HCT116 (cell line): ENCODE measurements around the gene HSD3B7. TPM values are rescaled to one million over a fixed set of nuclear protein-coding genes. Genes with fewer than 3 reads are reported as not detected.

Experiments
- ATAC-seq: fragments of 200-7000 bp; cut with Tn5 transposase; 2 replicates; pipeline ENCODE4 v1.9.1; 2020; ENCODE audit warnings: mild to moderate bottlenecking, moderate library complexity
- BruUV-seq: library from RNA; stranded (reverse); fragments of 400-500 nt; replicated peaks from 2 replicates; lab custom pipeline; 2021; lab: Mats Ljungman, UMichigan
- CTCF ChIA-PET: fragments of 300-600 bp; sonication (Branson Sonifier 250); formaldehyde crosslinking; loops from one replicate; lab custom pipeline; 2021; ENCODE audit warnings: antibody characterized with exemption; lab: Charles Lee
- POLR2A ChIA-PET: fragments of 300-600, 350-600 bp; sonication (Branson Sonifier 250); formaldehyde crosslinking; loops from one replicate; lab custom pipeline; 2021; ENCODE audit warnings: antibody characterized with exemption; lab: Charles Lee
- RAD21 ChIA-PET, 2 experiments: fragments of 300-600 bp; sonication (Branson Sonifier 250); formaldehyde crosslinking; loops; one replicate each; lab custom pipeline; 2023; ENCODE audit warnings: low total read pairs in 2 of 2; ENCODE audit not compliant: uncharacterized antibody in 2 of 2, unreplicated experiment in 2 of 2, low non-redundant PET in 1 of 2; lab: Charles Lee
- DNase-seq: peaks from one replicate; pipeline ENCODE4 v3.0.0-alpha.2; 2010; ENCODE audit warnings: low read depth, low spot score
- H2AFZ ChIP-seq: fragments of 200-600 bp; shearing (Covaris generic), sonication (generic); 2 replicates; pipeline ENCODE4 v1.6.1; 2017; ENCODE audit warnings: low read depth, mixed run types, mixed read lengths, antibody characterized with exemption, low read length; ENCODE audit not compliant: poor library complexity, severe bottlenecking
- H3K27ac ChIP-seq: 2 replicates; pipeline ENCODE4 v1.5.1; 2012; ENCODE audit warnings: low read depth, low read length
- H3K27me3 ChIP-seq: fragments of 200-600 bp; sonication (generic); 2 replicates; pipeline ENCODE4 v1.6.1; 2016; ENCODE audit warnings: mixed run types, low read length, mixed read lengths; ENCODE audit not compliant: insufficient read depth
- H3K36me3 ChIP-seq, 2 experiments: fragments of 200-500 bp in 1 of 2; fragments of 200-600 bp in 1 of 2; sonication (Bioruptor generic) in 1 of 2; sonication (generic) in 1 of 2; 2 replicates each; pipeline versions ENCODE4 v1.5.1 to v1.6.1; 2014 to 2016; ENCODE audit warnings: low read length in 2 of 2, inconsistent platforms in 1 of 2, mixed read lengths in 1 of 2, mixed run types in 1 of 2; ENCODE audit not compliant: insufficient read depth in 2 of 2, control insufficient read depth in 1 of 2
- H3K4me1 ChIP-seq, 2 experiments: fragments of 200-600 bp in 1 of 2; sonication (generic) in 1 of 2; 2 replicates each; pipeline versions ENCODE4 v1.5.1 to v1.6.1; 2012 to 2017; ENCODE audit warnings: low read length in 2 of 2, inconsistent platforms in 1 of 2, mild to moderate bottlenecking in 1 of 2, mixed read lengths in 1 of 2, mixed run types in 1 of 2, moderate library complexity in 1 of 2; ENCODE audit not compliant: insufficient read depth in 2 of 2, control insufficient read depth in 1 of 2
- H3K4me2 ChIP-seq: fragments of 200-600 bp; sonication (generic); 2 replicates; pipeline ENCODE4 v1.6.1; 2017; ENCODE audit warnings: mixed run types, low read length, mixed read lengths
- H3K4me3 ChIP-seq, 2 experiments: fragments of 200-600 bp in 1 of 2; sonication (generic) in 1 of 2; replicated peaks in 1 of 2; 2 replicates each; pipeline ENCODE4 v1.5.1; 2011 to 2016; ENCODE audit warnings: low read length in 2 of 2, control low read depth in 1 of 2, low read depth in 1 of 2, mild to moderate bottlenecking in 1 of 2, mixed read lengths in 1 of 2, mixed run types in 1 of 2
- H3K79me2 ChIP-seq: fragments of 200-600 bp; sonication (generic); 2 replicates; pipeline ENCODE4 v1.6.1; 2017; ENCODE audit warnings: mild to moderate bottlenecking, mixed run types, low read length, moderate library complexity, mixed read lengths; ENCODE audit not compliant: insufficient read depth
- H3K9ac ChIP-seq: fragments of 200-600 bp; sonication (generic); 2 replicates; pipeline ENCODE4 v1.6.1; 2016; ENCODE audit warnings: low read length, mixed read lengths
- H3K9me2 ChIP-seq: fragments of 200-600 bp; sonication (generic), shearing (Covaris generic); 2 replicates; pipeline ENCODE4 v1.6.1; 2017; ENCODE audit warnings: mixed run types, mild to moderate bottlenecking, moderate library complexity; ENCODE audit not compliant: insufficient read depth
- H3K9me3 ChIP-seq, 2 experiments: fragments of 200-500 bp in 1 of 2; fragments of 200-600 bp in 1 of 2; sonication (Bioruptor generic) in 1 of 2; sonication (generic) in 1 of 2; 2 replicates each; pipeline ENCODE4 v1.6.1; 2014 to 2017; ENCODE audit warnings: low read length in 2 of 2, mixed read lengths in 2 of 2, inconsistent platforms in 1 of 2, low read depth in 1 of 2, mild to moderate bottlenecking in 1 of 2, mixed run types in 1 of 2, moderate library complexity in 1 of 2; ENCODE audit not compliant: control insufficient read depth in 1 of 2, insufficient read depth in 1 of 2
- H4K20me1 ChIP-seq: fragments of 200-600 bp; sonication (generic), shearing (Covaris generic); 2 replicates; pipeline ENCODE4 v1.6.1; 2017; ENCODE audit warnings: mixed run types, mild to moderate bottlenecking, moderate library complexity; ENCODE audit not compliant: insufficient read depth
- CBX3 ChIP-seq: IDR thresholded peaks from 2 replicates; pipeline ENCODE4 v1.6.1; 2012; ENCODE audit warnings: low read depth
- EGR1 ChIP-seq: IDR thresholded peaks from 2 replicates; pipeline ENCODE4 v1.6.1; 2012; ENCODE audit warnings: low read depth
- JUND ChIP-seq: IDR thresholded peaks from 2 replicates; pipeline ENCODE4 v1.6.1; 2012
- POLR2AphosphoS5 ChIP-seq: IDR thresholded peaks from 2 replicates; pipeline ENCODE4 v1.6.1; 2011; ENCODE audit warnings: mild to moderate bottlenecking, low read depth, low read length, moderate library complexity
- RAD21 ChIP-seq: IDR thresholded peaks from 2 replicates; pipeline ENCODE4 v1.6.1; 2012; ENCODE audit warnings: low read depth, mild to moderate bottlenecking
- REST ChIP-seq: IDR thresholded peaks from 2 replicates; pipeline ENCODE4 v1.6.1; 2012; ENCODE audit warnings: low read depth
- SRF ChIP-seq: IDR thresholded peaks from 2 replicates; pipeline ENCODE4 v1.6.1; 2012; ENCODE audit warnings: low read depth
- TCF7L2 ChIP-seq: IDR thresholded peaks from 2 replicates; pipeline ENCODE4 v1.7.0; 2011; ENCODE audit warnings: borderline replicate concordance, inconsistent platforms; ENCODE audit not compliant: insufficient read depth, insufficient read length; ENCODE audit errors: extremely low read depth
- intact Hi-C: fragments of 100-400 bp; cut with micrococcal nuclease; formaldehyde crosslinking; loops from 2 replicates; pipeline ENCODE4 v1.10.0; 2022
- total RNA-seq: library from RNA; stranded (reverse); gene quantifications from one replicate; pipeline ENCODE4 v1.2.1, GENCODE V29; 2021; ENCODE audit not compliant: unreplicated experiment
- TF ChIP-seq, protein P1 (sequence below): IDR thresholded peaks from 2 replicates; pipeline ENCODE4 v1.6.1; 2011; ENCODE audit warnings: mild to moderate bottlenecking, low read length, moderate library complexity; ENCODE audit not compliant: insufficient replicate concordance; ENCODE audit errors: extremely low read depth
- TF ChIP-seq, protein P2 (sequence below): IDR thresholded peaks from 2 replicates; pipeline ENCODE4 v1.6.1; 2012

Gene HSD3B7
- total RNA-seq, 1 experiment from 2014 or later = 8.6 TPM

DNA sequence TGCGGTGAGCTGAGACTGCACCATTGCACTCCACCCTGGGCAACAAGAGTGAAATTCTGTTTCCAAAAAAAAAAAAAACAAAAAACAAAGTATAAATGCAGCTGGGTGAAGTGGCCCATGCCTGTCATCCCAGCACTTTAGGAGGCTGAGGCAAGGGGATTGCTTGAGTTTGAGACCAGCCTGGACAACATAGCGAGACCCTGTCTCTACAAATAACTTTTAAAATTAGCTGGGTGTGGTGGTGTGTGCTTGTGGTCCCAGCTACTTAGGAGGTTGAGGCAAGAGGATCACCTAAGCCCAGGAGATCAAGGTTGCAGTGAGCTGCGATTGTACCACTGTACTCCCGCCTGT is 38.2 kb downstream of the HSD3B7 start:
- H3K27ac ChIP-seq = no peak overlapping the region
- RAD21 ChIA-PET = no interaction called here
- ATAC-seq = no peak
- no peak for TF ChIP-seq JUND
- no peak for TF ChIP-seq RAD21
- TF ChIP-seq SRF = no peak
- TF ChIP-seq REST = no peak
- TF ChIP-seq, protein P1, sequence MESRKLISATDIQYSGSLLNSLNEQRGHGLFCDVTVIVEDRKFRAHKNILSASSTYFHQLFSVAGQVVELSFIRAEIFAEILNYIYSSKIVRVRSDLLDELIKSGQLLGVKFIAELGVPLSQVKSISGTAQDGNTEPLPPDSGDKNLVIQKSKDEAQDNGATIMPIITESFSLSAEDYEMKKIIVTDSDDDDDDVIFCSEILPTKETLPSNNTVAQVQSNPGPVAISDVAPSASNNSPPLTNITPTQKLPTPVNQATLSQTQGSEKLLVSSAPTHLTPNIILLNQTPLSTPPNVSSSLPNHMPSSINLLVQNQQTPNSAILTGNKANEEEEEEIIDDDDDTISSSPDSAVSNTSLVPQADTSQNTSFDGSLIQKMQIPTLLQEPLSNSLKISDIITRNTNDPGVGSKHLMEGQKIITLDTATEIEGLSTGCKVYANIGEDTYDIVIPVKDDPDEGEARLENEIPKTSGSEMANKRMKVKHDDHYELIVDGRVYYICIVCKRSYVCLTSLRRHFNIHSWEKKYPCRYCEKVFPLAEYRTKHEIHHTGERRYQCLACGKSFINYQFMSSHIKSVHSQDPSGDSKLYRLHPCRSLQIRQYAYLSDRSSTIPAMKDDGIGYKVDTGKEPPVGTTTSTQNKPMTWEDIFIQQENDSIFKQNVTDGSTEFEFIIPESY = no peak
- no peak for TF ChIP-seq TCF7L2
- TF ChIP-seq, protein P2, sequence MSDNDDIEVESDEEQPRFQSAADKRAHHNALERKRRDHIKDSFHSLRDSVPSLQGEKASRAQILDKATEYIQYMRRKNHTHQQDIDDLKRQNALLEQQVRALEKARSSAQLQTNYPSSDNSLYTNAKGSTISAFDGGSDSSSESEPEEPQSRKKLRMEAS = no peak
- no peak for TF ChIP-seq EGR1
- no peak for TF ChIP-seq POLR2AphosphoS5
- no peak for TF ChIP-seq CBX3
- TF ChIP-seq, all 23 proteins: peak for 0
- no peaks in the 10 kb centered on the region for H3K79me2 ChIP-seq
- POLR2A ChIA-PET = interaction anchor here (0.8 kb wide), 1 partner anchor 157 kb away, joined by 3 read pairs; the partner anchor contains the start of gene FUS
- H2AFZ ChIP-seq = no peak overlapping the region
- H3K9ac ChIP-seq = no peak overlapping the region
- H4K20me1 ChIP-seq = no peaks in the 10 kb centered on the region
- intact Hi-C loops = no loop called here
- H3K4me1 ChIP-seq = peaks cover 5 to 7% of the 10 kb centered on the region in 2 experiments; a peak in 1 of 4 replicates
- H3K4me3 ChIP-seq = no peak overlapping the region
- no peak overlapping the region for H3K4me2 ChIP-seq
- no peak for DNase-seq
- no peaks in the 10 kb centered on the region for H3K36me3 ChIP-seq
- no peaks in the 10 kb centered on the region for H3K9me2 ChIP-seq
- no peaks in the 10 kb centered on the region for H3K27me3 ChIP-seq
- no TSS peak for BruUV-seq
- CTCF ChIA-PET = interaction anchor here (1.3 kb wide), 1 partner anchor 38 kb away, joined by 4 read pairs; the partner anchor contains the start of gene HSD3B7
- H3K9me3 ChIP-seq = no peaks in the 10 kb centered on the region
